Stimulated activated CD4-positive, alpha-beta T cell treated with anti-CD3 and anti-CD28 coated beads, Interleukin-4, amount 100 ng/mL, for 1 hour (primary cell): ENCODE measurements around the gene PPM1H.
"Not testable (repeated sequence)": the region's sequence is repeated elsewhere in the genome, so short reads cannot be mapped to it uniquely, and the experiment has no call there.

Source experiments
- DNase-seq: peaks from one replicate; pipeline ENCODE4 v3.0.0-alpha.2; 2020

Gene PPM1H

DNA sequence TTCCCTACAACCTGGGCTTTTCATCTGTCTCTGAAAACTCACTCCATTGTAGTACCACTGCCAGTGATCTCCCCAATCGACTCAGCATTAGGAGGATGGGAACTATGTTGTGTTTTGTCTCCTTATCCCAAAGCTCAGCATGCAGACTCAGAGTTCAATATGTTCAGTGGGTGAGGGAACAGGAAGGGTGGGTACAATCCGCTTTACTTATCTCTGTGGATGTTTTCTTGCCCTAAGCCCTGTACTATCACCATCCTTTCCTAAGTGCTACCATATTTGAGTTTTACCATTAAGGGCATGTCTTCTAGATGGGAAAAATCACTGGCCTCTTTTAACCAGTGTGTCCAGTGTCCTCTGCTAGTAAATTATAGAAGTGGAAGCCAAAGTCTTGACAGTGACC lies 107.1 kb downstream of the PPM1H start:
- DNase-seq = no peak

DNA sequence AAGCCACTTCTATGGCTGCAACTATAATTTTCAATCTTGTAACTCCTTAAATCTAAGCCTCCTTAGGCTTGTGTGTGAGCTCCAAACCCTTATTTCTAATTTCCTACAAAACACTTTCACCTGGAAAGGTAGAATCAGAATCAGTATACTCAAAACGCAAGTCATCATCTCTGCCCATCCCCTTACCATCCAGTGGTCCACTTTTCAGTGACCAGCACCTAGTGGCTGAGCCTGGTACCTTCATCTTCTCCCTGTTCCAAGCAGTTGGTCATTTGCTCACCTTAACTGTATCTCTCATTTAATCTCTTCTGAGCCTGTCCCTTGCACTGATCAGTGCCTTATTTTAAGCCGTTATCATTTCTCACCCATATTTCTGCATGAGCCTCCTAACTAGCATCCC lies 107.9 kb downstream of the PPM1H start:
- no peak for DNase-seq

DNA sequence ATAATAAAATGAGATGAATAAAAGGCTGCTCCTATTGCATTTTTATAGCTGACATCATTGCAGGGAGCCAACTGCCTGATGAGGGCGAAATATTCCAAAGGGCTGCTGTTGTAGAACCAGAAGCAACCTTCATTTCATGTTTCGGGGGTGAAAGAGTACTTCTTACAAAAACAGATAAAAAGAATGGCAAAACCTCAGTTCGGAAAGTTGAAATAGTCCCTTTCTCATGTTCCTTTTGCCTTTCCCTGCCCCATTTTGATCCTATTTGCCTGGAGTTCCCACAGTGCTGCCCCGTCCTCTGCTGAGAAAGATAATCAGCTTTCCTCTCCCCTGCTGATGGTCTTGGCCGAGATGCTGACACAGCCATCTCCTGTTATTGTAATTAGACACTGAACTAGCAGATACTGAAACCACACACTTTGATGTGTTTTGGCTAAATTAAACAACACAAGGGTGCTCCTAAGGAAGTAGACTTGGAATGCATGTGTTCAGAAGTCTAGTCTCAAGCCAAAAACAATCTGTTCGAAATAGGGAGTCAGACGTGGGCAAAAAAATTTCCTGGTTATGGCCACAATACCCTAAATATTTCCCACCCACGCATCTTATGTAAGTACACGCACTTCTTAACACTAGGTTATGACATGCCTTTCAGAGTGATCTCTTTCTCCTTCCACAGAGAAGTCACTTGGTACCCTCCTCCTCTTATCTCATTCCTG lies 117.2 kb downstream of the PPM1H start:
- DNase-seq = no peak

DNA sequence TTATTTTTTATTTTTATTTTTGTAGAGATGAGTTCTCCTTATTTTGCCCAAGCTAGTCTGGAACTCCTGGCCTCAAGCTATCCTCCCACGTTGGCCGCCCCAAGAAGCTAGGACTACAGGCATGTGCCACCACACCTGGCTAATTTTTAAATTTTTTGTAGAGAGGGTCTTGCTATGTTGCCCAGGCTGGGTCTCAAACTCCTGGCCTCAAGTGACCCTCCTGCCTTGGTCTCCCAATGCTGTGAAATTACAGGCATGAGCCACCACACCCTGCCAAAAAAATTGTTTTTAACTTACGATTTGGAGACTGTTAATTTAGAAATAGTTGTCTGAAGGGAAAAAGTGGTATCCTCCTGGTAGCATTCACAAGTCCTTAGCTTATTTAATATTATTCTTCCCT lies 120.7 kb downstream of the PPM1H start:
- no peak for DNase-seq

DNA sequence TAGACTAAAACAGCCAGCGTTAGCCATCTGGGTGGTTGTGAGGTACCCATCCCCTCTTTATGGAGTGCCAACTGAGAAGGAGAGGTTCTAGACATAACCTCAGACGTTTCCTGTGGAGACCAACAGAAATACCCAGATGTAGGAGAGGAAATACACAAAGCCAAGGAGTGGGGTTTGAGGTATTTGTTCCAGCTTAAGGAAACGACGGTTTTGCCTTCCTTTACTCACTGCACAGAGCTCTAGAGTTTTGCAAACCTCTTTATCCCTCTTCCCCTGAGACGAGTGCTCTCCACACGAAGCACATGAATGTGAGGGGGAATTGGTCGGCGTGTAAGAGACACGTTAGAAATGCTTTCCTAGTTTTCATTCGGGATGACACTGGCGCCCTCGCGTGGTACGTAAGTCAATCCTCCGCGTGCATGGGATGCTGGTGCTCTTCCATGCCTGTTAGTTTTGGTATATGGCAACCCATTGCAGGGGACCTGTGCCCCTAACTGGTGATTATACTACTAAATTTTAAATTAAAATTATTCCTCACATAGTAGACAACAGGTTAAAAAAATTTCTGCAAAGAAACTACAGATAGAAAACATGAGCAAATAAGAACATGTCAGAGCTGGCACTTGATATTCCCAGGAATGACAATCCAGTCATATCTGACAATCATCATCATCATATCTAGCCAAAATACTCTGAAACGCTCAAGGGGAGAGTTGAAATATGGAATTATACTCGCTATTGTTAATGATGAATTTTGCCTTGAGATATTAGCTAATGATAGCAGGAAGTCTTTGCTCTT lies 121.7 kb downstream of the PPM1H start:
- DNase-seq = peak; percentile 29

DNA sequence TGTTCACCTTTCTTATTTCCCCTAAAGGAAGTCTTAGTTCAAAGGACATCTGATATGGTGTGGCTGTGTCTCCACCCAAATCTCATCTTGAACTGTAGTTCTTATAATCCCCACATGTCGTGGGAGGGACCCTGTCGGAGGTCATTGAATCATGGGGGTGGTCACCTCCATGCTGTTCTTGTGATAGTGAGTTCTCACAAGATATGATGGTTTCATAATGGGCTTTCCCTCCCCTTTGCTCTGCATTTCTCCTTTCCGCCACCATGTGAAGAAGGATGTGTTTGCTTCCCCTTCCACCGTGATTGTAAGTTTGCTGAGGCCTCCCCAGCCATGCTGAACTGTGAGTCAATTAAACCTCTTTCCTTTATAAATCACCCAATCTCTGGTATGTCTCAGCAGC lies 123.5 kb downstream of the PPM1H start:
- DNase-seq = not testable (repeated sequence)

DNA sequence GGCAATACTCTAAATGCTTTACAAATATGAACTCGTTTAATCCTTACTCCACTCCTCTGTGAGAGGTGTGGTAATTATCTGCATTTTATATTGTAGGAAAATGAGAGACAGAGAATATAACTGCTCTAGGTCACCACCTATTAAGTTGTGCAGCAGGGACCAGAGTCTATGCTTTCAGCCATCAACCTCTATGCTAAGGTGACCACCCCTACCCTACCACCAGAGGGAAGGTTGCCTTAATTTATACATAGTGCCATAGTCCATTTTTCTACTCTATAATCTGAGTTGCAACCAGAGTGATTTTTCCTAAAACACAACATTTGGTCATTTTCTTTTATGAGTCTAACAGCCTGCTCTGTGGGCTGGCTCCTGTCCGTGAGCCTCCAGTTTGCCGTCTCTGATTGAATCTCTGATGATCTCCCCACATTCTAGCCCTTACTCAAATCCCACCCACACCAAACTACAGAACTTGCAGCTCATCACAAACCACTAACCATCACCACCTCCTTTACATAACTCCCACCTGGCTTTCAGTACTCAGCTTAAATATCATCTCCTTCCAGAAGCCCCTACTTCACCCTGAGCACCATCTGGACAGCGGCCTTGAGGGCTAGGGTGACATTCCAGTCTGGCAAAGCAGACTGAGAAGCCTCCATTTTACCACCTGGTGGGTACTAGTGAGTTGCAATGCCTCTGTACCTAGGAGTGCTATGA lies 126.6 kb downstream of the PPM1H start:
- DNase-seq = no peak

DNA sequence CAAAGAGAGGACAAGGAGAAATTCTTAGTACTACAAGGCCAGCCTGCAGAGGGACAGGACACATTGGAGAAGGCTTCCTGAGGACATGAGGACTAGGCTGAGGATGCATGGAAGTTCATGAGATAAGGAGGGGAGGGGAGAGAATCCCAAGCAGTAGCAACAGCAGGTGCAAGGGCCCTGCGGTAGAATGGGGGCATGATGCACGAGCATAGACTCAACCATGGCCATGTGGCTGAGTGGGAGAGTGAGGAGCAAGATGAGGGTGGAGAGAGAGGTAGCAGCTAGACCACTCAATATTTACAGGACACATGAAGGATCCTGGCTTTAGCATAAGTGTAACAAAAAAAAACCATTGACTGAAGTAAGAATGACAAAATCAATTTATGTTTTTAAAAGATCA lies 128.1 kb downstream of the PPM1H start:
- DNase-seq = no peak

DNA sequence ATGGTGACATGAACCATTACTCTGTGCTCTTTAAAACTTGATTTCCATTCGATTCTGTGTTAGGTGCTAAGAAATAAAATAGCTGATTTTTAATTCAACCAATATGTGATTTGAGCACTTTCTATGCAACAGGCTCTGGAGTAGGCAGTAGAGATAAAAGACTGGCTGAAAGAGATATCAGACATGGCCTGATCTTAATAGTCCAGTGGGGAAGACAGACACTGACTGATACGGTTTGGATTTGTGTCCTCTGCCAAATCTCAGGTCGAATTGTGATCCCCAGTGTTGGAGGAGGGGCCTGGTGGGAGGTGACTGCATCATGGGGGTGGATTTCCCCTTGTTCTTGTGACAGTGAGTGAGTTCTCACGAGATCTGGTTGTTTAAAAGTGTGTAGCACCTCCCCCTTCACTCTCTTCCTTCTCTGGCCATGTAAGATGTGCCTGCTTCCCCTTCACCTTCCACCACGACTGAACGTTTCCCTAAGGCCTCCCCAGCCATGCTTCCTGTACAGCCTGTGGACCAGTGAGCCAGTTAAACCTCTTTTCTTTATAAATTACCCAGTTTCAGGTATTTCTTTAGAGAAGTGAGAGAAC lies 128.6 kb downstream of the PPM1H start:
- no peak for DNase-seq

DNA sequence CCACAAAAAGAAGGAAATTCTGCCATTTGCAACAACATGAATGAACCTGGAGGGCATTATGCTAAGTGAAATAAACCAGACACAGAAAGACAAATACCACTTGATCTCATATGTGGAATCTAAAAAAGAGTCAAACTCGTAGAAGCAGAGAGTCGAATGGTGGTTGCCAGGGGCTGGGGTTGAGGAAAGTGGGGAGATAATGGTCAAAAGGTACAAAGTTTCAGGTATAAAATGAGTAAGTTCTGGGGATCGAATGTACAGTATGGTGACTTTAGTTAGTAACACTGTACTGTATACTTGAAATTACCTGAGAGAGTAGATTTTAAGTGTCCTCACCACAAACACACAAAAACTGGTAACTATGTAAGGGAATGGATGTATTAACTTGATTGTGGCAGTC lies 129.4 kb downstream of the PPM1H start:
- DNase-seq = no peak

DNA sequence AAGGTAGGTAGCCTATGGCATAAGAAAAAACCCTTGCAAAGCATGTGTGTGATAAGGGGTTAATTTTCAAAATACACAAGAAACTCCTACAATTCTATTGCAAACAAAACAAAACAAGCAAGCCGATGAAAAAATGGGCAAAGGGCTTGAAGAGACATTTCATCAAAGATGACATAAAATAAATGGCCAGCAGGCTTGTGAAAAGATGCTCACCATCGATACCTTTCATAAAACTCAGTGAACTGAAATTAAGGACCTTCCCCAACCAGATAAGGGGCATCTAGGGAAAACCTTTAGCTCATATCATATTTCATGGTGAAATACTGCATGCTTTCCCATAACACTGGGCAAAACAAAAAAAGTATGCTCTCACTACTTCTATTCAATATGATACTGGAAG lies 131.2 kb downstream of the PPM1H start:
- no peak for DNase-seq

DNA sequence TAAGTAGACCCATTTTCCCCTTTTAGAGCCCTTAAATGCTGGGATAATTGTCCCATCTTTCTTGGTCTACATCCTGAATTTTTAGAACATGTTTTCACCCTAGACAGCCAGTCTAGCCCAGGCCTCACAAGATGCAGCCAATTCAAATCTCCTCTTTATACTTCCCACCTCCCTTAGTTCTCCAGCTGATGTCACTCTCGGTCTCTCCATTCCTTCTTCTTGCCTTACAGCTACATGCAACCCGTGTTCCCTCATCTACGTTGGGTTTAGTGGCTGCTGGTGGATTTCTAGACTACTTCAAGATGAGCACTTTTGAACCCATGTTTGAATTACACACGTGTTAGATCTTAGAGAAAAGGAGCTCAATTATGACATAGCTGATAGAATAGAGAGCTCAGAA lies 132.0 kb downstream of the PPM1H start:
- DNase-seq = no peak

DNA sequence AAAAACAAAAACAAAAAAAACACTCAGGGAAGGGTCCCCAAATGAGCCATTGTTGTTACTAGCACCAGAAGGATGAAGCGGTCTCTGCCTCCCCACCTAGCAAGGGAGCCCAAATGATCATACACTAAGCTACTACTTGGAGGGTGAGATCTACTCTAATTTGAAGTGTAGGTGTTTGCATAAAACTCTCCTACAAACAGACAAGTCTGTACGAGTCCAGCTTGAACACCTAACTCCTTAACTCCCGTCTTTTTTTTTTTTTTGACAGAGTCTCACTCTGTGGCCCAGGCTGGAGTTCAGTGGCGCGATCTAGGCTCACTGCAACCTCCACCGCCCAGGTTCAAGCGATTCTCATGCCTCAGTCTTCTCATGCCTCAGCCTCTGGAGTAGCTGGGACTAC lies 132.6 kb downstream of the PPM1H start:
- DNase-seq = no peak

DNA sequence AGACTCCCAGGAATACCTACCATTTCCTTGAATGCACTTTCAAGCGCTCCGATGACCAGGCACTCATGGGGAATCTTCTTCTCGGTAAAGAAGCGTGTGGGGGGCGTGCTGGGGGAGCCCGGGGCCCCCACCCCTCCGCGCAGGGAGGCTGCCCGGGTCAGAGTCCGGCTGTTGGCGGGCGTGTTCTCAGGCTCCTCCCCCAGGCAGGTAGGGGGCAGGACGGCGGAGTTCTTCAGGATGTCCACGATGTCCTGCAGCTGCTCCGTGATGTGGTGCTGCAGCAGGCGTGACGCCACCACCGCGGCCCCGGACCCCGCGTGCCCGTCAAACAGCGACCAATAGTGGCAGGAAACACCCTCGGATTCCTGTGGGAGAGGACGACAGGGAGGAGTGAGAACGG lies 133.2 kb downstream of the PPM1H start:
- no peak for DNase-seq

DNA sequence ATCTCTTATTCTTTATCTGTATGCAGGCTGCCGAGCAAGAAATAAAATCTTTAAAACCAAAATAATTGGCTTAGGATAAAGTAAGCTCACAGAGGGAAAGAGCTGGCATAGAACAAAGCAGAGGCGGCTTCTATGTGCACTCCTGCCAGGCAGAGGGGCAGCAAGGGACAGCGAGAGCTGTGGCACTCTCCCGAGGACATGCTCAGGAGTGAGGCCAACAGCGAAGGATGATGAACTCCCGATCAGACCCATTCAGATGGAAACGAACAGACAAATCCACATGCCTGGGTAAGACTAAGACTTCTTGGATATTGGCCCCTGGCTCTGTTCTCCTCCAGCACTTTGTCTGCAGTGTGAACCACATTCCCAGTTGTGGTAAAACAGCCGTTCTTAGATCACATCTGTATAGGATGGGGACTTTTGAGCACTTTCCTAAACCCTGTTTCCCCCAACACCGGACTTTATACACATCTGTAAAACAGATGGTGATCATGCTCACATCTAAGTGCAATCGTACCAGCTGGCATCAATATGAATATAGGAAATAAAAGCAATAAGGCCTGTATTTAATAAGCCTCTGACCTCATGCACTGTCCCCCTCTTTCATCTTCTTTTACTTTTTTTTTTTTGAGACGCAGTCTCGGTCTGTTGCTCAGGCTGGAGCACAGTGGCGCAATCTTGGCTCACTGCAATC lies 134.1 kb downstream of the PPM1H start:
- no peak for DNase-seq

DNA sequence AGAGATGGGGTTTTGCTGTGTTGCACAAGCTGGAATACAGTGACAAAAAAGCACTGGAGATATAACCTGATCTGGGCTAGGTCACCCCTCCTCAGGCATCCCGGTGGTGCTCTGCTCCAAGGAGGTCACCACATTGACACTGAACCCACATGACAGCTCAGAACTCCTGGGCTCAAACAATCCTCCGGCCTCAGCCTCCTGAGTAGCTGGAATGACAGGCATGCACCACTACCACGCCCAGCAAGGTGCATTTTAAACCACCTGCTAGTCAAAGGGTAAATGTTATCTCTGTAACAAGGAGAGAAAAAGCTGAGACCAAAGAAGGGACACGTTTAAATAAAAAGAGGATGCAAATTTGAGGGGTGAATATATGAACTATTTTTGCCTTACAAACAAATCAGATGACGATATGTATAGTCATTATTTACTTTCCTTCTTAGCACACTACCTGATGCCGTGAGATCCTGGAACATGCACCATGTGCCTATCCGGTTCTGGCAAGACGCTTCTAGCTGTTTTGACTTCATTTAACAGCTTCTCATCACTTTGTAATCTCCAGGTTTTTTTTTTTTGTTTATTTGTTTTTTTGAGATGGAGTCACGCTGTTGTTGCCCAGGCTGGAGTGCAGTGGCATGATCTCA lies 135.1 kb downstream of the PPM1H start:
- DNase-seq = no peak

DNA sequence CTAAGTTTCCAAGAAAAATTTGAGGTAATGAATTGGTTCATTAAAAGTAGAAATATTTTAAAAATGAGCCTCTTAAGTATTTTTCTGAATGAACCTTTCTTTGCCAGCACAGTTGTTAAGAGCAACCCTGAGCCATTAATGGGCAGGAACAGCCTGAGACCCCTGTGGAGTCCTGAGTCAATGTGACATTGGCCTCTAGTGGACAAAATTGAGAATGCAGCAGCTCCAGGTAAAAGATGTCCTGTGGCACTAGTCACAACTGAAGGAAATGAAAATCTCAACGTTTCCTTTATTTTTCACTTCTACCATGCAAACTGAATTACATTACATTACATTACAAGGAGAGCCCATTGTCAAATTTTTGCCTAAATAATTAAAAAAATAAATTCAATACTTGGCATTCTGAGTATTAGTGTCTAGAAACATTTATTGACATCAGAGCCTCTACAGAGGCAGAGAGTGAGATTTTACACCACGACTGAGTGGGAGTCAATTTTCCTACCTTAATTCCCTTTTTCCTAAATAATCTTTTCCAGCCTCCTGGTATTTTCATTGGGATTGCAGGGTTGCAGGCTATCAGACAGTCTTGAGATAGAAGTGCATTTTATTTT lies 135.7 kb downstream of the PPM1H start:
- DNase-seq = peak; percentile 31

DNA sequence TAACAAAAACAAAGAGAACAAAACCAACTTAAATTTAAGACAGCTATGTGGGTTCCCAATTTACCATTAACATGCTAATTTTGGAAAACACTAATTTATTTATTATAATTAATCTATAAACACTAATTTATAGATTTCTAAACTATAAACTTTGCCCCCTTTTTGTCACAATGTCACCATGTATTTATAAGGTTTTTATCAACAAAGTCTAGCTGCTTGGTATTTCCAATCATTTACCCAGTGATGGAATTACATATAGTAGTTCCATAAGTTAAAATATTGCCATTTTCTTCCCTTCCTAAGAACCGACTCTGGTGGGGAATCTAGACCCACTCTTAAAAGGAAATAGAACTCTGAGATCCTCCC lies 140.7 kb downstream of the PPM1H start:
- no peak for DNase-seq

DNA sequence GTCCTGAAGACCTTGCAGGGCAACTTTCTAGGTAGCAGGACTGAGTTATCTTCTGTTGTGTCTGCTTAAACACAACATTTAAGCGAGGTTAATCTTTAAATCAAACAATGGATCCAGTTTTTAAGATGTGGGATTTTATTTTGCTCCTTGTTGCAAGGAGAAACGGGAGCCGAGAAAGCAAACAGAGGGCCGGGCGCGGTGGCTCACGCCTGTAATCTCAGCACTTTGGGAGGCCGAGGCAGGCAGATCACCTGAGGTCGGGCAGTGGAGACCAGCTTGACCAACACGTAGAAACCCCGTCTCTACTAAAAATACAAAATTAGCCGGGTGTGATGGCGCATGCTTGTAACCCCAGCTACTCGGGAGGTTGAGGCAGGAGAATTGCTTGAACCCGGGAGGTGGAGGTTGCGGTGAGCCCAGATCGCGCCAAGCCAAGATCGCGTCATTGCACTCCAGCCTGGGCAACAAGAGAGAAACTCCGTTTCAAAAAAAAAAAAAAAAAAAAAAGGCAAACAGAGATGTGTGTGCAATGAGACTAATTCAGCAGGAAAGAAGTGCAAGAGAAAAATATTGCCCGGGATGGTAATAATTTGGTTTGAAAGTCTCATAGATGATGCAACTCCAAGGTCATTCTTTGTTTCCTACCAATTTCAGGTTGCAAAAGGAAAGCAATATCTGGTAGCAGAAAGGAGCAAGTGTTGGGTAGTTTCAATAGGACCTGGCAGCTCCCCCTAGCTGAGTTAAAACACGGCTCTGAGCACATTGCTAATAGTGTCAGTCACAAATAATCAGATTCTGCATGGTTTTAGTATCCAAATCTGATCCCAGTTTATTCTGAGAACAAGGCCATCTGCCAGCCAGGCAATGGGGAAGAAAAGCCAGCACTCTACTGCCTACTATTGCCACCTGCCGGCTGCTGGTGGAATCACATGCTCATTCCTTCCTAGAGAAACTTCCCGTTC lies 141.4 kb downstream of the PPM1H start:
- peak; percentile 75 for DNase-seq

DNA sequence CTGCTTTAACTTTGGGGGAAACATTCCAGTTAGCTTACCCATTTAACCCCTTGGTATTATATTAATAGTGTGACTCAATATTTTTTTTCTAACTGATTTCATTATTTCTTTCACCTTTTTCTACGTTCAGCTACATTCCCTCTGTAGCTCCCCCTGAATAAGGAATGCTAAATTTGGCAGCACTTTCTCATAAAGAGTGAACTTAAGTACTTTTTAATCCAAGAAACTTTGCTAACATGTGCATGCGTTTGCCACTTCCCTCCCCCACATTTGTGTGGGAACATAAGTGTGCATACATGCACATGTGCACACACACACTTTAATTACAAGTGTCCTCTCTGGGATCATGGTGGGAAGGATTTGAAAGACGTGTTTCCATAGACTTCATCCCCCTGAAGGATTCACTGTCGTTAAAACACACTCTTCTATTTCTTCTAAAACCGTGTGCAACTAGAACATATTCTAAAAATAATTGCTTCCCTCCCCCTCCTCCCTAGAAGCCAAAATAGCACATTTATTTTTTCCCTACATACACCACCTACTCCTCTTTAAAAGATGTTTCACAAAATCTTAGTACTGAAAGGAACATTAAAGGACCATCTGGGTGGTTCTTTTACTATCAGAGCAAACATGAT lies 142.6 kb downstream of the PPM1H start:
- DNase-seq = no peak
